Midbrain (tissue), 1 donor: ENCODE data around the gene ZNF423.

Experiments
- DNase-seq: peaks from one replicate; lab custom pipeline; 2025; lab: John Stamatoyannopoulos, UW

ZNF423 gene

GRCh38 chr16:49494474-49494873 is 361.4 kb downstream of the ZNF423 start:
- no peak for DNase-seq

GRCh38 chr16:49493836-49494235 is 362.1 kb downstream of the ZNF423 start:
- no peak for DNase-seq

GRCh38 chr16:49492896-49493626 is 362.9 kb downstream of the ZNF423 start:
- DNase-seq: no peak

- peak; percentile 36 for DNase-seq
Measured at GRCh38 chr16:49491771-49492761, 363.8 kb downstream of the ZNF423 start.

GRCh38 chr16:49491106-49491670 is 364.7 kb downstream of the ZNF423 start:
- DNase-seq: no peak

GRCh38 chr16:49490321-49490705 is 365.6 kb downstream of the ZNF423 start:
- DNase-seq: no peak

- no peak for DNase-seq
Measured at GRCh38 chr16:49489686-49490320, 366.1 kb downstream of the ZNF423 start.

- DNase-seq: no peak
Measured at GRCh38 chr16:49488740-49489525, 367.0 kb downstream of the ZNF423 start.

- no peak for DNase-seq
Measured at GRCh38 chr16:49488336-49488735, 367.6 kb downstream of the ZNF423 start.

GRCh38 chr16:49487746-49488145 is 368.2 kb downstream of the ZNF423 start:
- DNase-seq: no peak

GRCh38 chr16:49486400-49486799 is 369.5 kb downstream of the ZNF423 start:
- no peak for DNase-seq

- DNase-seq: no peak
Measured at GRCh38 chr16:49485663-49486062, 370.2 kb downstream of the ZNF423 start.

- no peak for DNase-seq
Measured at GRCh38 chr16:49484936-49485335, 371.0 kb downstream of the ZNF423 start.

GRCh38 chr16:49484451-49484849 is 371.5 kb downstream of the ZNF423 start:
- peak; percentile 41 for DNase-seq

GRCh38 chr16:49483651-49484450 is 372.1 kb downstream of the ZNF423 start:
- DNase-seq: no peak

GRCh38 chr16:49483251-49483650 is 372.7 kb downstream of the ZNF423 start:
- DNase-seq: no peak

- DNase-seq: no peak
Measured at GRCh38 chr16:49482690-49483089, 373.2 kb downstream of the ZNF423 start.

- DNase-seq: no peak
Measured at GRCh38 chr16:49478616-49479015, 377.3 kb downstream of the ZNF423 start.

- DNase-seq: no peak
Measured at GRCh38 chr16:49478107-49478506, 377.8 kb downstream of the ZNF423 start.

- DNase-seq: no peak
Measured at GRCh38 chr16:49477250-49477895, 378.5 kb downstream of the ZNF423 start.
